Activated T-helper 1 cell treated with Interleukin-2 at 50 U/mL for 16 hours (primary cell): ENCODE measurements around the gene GHRL.
A peak's percentile ranks its signal among the peaks of the same experiment; 100 is the strongest.

Experiments used
- DNase-seq: peaks from one replicate; pipeline ENCODE4 v3.0.0-alpha.2; 2020; ENCODE audit warnings: low read depth

GHRL gene

GRCh38 chr3:10244009-10244408 lies 48.7 kb downstream of the GHRL start:
- DNase-seq: no peak

DNA sequence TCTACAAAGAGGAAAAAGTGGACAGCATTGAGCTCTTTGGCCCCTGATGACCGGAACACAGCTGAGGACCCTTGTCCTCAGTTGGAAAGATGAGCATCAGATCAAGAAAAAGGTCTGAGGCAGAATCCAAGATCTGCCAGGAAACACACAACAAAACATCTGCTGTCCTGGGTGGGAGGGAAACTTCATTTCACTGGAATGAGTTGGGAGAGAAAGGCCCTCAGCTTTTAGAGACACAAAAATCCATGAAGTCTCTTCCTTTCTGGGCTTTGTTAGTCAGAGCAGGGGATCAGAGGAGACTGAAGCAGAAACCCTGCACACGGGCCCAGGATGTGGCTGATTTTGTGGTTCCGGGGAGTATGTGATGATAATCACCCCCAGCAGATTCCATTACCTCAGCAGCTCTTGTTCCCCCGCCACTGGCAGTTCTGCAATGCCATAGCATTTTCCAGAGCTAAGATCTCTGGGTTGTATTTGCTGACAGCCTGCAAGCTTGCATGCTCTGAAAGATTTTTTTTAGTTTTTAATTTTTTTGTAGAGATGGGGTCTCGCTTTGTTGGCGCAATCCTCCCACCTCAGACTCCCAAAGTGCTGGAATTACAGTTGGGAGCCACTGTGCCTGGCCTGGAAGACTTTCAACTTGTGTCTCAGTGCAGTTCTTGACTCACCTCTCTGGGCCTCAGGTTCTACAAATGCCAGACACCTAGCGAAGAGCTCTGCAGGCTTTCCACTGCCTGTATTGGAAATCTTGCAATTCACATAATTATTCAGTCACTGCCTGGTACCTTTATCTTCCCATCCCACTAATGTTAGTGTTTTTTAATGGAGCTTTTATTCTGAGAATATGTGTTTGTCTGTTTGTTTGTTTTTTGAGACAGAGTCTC lies 50.3 kb downstream of the GHRL start:
- DNase-seq: peak; percentile 62

DNA sequence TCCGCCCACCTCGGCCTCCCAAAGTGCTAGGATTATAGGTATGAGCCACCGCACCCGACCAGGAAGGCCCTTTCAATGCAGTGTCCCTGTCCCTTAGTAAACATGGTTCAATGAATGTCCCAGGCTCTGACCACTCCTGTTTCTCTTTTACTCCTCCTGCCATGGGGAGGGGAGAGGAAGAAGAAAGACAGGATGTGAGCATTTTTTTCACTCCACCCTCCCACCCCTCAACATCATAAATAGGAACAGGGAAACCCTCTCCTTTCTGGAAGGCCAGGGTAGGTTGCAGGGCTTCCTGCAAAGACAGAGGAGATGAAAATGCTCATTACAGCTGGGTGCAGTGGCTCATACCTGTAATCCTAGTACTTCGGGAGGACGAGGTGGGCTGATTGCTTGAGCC lies 51.9 kb downstream of the GHRL start:
- no peak for DNase-seq

GRCh38 chr3:10238345-10239183 lies 54.2 kb downstream of the GHRL start:
- peak; percentile 15 for DNase-seq
